HUDEP-2 (cell line): Measurements from ENCODE around the gene AMOTL1.

Experiments used
- DNase-seq, 76 experiments: peaks; one replicate each; lab custom pipeline; 2025; ENCODE audit not compliant: unreplicated experiment in 76 of 76; lab: John Stamatoyannopoulos, UW

Gene AMOTL1

DNA sequence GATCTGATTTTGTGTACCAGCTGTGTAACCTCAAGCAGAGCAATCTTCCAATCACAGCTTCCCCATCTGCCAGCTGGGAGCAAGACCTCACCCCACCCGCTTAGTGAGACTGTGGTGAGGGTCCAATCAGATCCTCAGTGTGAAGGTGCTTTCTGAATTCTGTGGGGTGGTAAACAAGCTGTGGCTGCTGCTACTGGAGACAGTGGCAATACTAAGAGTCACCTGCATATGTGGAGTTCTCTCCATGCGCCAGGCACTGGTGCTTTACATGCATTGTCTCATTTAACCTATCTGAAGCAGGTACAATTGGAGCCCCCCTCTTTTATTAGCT, 154.8 kb downstream of the AMOTL1 start:
- no peak for DNase-seq

DNA sequence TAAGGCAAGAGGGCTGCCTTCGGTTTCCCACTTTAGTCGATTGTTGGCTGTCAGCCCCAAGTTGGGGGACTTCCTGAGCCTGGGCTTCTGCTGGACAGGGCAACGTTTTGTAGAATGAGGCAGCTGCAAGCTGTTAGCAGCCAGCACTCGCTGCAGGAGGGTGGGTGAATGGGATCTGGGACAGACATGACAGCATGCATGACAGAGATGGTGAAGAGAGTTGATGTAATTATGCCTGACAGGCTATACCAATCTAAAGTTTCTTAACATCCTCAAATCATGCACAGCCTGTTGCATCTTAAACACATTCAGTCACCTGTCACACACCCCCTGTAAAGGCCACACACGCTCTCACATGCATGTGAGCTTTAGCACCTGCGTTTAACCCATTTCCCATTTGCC, 156.0 kb downstream of the AMOTL1 start:
- no peak for DNase-seq

DNA sequence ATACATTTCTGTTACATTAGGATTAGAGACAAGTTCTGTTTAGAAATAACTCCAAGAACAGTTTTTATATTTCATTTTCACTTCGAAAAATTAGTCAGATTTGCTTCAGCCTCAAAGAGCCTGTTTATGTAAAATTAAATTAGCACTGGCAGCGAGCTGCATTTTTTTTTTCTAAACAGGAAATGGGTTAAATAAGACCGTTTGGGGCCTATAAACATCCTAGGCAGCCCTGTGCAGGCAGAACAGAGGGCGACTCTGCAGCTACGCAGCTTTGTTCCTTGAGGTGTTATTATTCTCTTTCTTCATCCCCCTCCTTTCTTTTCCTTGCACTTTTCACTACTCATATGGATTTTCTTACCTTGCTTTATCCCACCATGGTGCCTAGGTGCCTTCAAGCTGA, 156.5 kb downstream of the AMOTL1 start:
- DNase-seq: no peak

DNA sequence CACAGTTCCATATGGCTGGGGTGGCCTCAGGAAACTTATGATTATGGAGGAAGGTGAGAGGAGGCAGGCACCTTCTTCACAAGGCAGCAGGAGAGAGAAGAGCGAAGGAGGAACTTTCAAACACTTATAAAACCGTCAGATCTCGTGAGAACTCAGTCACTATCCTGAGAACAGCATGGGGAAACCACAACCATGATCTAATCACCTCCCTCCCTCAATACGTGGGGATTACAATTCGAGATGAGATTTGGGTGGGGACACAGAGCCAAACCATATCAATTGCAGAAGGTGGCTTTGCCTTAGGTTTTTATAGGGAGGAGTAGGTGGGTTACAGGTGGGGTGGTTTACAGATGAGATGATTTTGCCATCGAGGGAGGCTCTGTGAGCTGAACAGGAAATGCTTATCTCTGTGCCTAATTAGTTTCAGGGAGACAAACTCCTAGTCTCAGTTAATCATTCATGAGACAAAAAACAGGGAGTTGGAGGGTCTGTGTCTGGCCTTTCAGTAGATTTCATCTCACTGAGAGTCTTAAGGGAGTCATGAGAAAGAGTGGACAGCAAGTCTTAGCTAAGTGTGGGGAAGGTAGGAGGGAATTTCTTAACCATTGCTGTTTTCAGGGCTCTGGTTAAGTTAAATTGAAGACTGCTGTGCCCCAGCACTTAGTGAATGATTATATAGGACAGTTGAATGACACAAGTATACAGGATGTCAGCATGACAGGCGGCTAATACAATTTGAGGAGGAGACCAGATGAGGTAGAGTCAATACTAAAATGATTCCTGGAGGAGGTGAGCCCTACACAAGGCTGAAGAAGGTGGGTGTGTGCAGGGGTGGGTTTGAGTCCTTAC, 157.5 kb downstream of the AMOTL1 start:
- no peak for DNase-seq

DNA sequence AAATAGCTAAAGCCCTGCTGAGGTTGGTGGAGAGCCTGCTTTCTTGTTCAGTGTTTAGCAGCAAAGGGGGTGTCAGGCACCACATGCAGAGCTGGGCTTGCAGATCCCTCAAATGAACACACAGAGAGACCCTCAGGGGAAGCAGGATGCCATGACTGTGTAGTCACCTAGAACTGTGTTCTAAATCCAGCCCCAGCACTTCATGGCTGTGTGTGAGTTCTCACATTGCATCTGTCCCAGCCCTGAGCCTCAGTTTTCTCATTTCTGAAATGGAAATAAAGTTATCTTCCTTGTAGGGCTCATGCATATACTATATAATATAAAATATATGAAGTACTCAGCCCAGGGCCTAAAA, 158.1 kb downstream of the AMOTL1 start:
- DNase-seq: no peak
